Trophoblast cell (in vitro differentiated cells and primary cell): ENCODE data around the gene TSEN2.

ENCODE experiments used
- DNase-seq, 2 donors: peaks; one replicate each; pipeline ENCODE4 v3.0.0-alpha.2; 2016
- H2AFZ ChIP-seq: 2 replicates; pipeline ENCODE4 v1.6.1; 2013; ENCODE audit warnings: low read length, moderate library complexity, mild to moderate bottlenecking; ENCODE audit not compliant: insufficient read depth, poor library complexity
- H2AK5ac ChIP-seq: 2 replicates; pipeline ENCODE4 v1.6.1; 2013; ENCODE audit warnings: mild to moderate bottlenecking, low read length
- H2BK120ac ChIP-seq: 2 replicates; pipeline ENCODE4 v1.6.1; 2013; ENCODE audit warnings: low read length, mild to moderate bottlenecking, moderate library complexity; ENCODE audit not compliant: insufficient read depth, poor library complexity
- H2BK12ac ChIP-seq: 2 replicates; pipeline ENCODE4 v1.6.1; 2013; ENCODE audit warnings: mild to moderate bottlenecking, low read length, moderate library complexity
- H2BK5ac ChIP-seq: 2 replicates; pipeline ENCODE4 v1.6.1; 2013; ENCODE audit warnings: low read length, low read depth, moderate library complexity, mild to moderate bottlenecking; ENCODE audit not compliant: poor library complexity
- H3K14ac ChIP-seq: 2 replicates; pipeline ENCODE4 v1.6.1; 2013; ENCODE audit warnings: mild to moderate bottlenecking, low read length
- H3K18ac ChIP-seq: 2 replicates; pipeline ENCODE4 v1.6.1; 2013; ENCODE audit warnings: mild to moderate bottlenecking, low read length
- H3K23ac ChIP-seq: 2 replicates; pipeline ENCODE4 v1.6.1; 2013; ENCODE audit warnings: low read length
- H3K27ac ChIP-seq: 2 replicates; pipeline ENCODE4 v1.5.1; 2013; ENCODE audit warnings: low read depth, mild to moderate bottlenecking, inconsistent platforms, low read length, moderate library complexity
- H3K27me3 ChIP-seq: 2 replicates; pipeline ENCODE4 v1.6.1; 2013; ENCODE audit warnings: inconsistent platforms, mild to moderate bottlenecking, low read length, moderate library complexity; ENCODE audit not compliant: insufficient read depth
- H3K36me3 ChIP-seq, 2 experiments: 1 replicate in 1 of 2; 2 replicates in 1 of 2; pipeline ENCODE4 v1.6.1; 2013; ENCODE audit warnings: low read length in 2 of 2, mild to moderate bottlenecking in 2 of 2, moderate library complexity in 1 of 2; ENCODE audit not compliant: insufficient read depth in 2 of 2, control insufficient read depth in 1 of 2
- H3K4ac ChIP-seq: 2 replicates; pipeline ENCODE4 v1.6.1; 2013; ENCODE audit warnings: low read depth, mild to moderate bottlenecking, low read length, moderate library complexity
- H3K4me1 ChIP-seq, 2 experiments: 1 replicate in 1 of 2; 2 replicates in 1 of 2; pipeline ENCODE4 v1.6.1; 2013; ENCODE audit warnings: low read length in 2 of 2, mild to moderate bottlenecking in 2 of 2, moderate library complexity in 1 of 2; ENCODE audit not compliant: insufficient read depth in 2 of 2, control insufficient read depth in 1 of 2
- H3K4me2 ChIP-seq: 2 replicates; pipeline ENCODE4 v1.6.1; 2013; ENCODE audit warnings: inconsistent platforms, mild to moderate bottlenecking, low read length, moderate library complexity
- H3K4me3 ChIP-seq: 2 replicates; pipeline ENCODE4 v1.5.1; 2013; ENCODE audit warnings: mild to moderate bottlenecking, low read depth, low read length, inconsistent platforms
- H3K79me1 ChIP-seq: one replicate; pipeline ENCODE4 v1.6.1; 2013; ENCODE audit warnings: low read length
- H3K79me2 ChIP-seq: 2 replicates; pipeline ENCODE4 v1.6.1; 2013; ENCODE audit warnings: low read length, mild to moderate bottlenecking; ENCODE audit not compliant: control insufficient read depth, insufficient read depth, poor library complexity
- H3K9ac ChIP-seq: 2 replicates; pipeline ENCODE4 v1.6.1; 2013; ENCODE audit warnings: mild to moderate bottlenecking, low read length
- H3K9me3 ChIP-seq: 2 replicates; pipeline ENCODE4 v1.6.1; 2013; ENCODE audit warnings: low read depth, mild to moderate bottlenecking, control low read depth, inconsistent platforms, low read length; ENCODE audit not compliant: insufficient read depth
- H4K12ac ChIP-seq: 2 replicates; pipeline ENCODE4 v1.6.1; 2013; ENCODE audit warnings: low read depth, mild to moderate bottlenecking, low read length, moderate library complexity
- H4K8ac ChIP-seq: 2 replicates; pipeline ENCODE4 v1.6.1; 2013; ENCODE audit warnings: low read depth, mild to moderate bottlenecking, low read length, moderate library complexity
- H4K91ac ChIP-seq: one replicate; pipeline ENCODE4 v1.6.1; 2013; ENCODE audit warnings: low read depth, mild to moderate bottlenecking, low read length, moderate library complexity
- WGBS: extraction: QIAGEN DNeasy Blood & Tissue Kit; methylation state at CpG from one replicate; pipeline ENCODE4 v1.1.7; 2013; ENCODE audit warnings: missing lambda C conversion rate; ENCODE audit not compliant: insufficient read length, insufficient coverage; ENCODE audit errors: extremely low coverage; 5-methylcytosine and 5-hydroxymethylcytosine counted together

The TSEN2 gene

DNA sequence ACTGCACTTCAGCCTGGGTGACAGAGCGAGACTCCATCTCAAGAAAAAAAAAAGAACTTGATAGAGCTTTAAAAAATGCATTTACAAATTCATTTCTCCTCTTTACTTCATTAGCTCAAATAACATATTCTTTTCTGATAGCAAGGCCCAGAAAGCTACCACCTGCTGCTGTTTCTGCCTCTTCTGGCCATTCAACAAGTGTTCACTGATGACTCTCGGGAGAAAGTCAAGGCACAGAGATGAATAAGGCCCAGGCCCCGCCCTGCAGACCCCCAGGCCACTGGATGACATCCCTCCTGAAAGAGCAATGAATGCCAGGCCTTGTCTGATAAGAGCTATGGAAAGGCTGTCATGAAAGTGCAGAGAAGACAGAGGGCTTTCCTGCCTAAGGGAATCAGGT lies 13.6 kb upstream of the TSEN2 start:
- Histone ChIP-seq H3K9me3 (no peaks in the 10 kb centered on the region), H3K36me3 (no peaks in the 10 kb centered on the region), H4K12ac (no peak overlapping the region), H2AFZ (no peak overlapping the region), H3K27ac (no peak overlapping the region), H3K4ac (no peak overlapping the region), H2AK5ac (no peak overlapping the region), H3K4me1 (peaks cover 10 to 20% of the 10 kb centered on the region in 2 experiments), H4K8ac (no peak overlapping the region), H2BK12ac (no peak overlapping the region), H3K4me2 (no peak overlapping the region), H3K9ac (no peak overlapping the region), H3K79me1 (peaks cover 6% of the 10 kb centered on the region), H3K18ac (no peak overlapping the region), H2BK5ac (no peak overlapping the region), H2BK120ac (no peak overlapping the region), H4K91ac (no peak overlapping the region), H3K79me2 (no peaks in the 10 kb centered on the region), H3K27me3 (no peaks in the 10 kb centered on the region), H3K14ac (no peak overlapping the region), H3K23ac (no peak overlapping the region), H3K4me3 (no peak overlapping the region)
- WGBS = no CpG with 5 or more reads among the region's 3 CpGs
- DNase-seq = no peak

DNA sequence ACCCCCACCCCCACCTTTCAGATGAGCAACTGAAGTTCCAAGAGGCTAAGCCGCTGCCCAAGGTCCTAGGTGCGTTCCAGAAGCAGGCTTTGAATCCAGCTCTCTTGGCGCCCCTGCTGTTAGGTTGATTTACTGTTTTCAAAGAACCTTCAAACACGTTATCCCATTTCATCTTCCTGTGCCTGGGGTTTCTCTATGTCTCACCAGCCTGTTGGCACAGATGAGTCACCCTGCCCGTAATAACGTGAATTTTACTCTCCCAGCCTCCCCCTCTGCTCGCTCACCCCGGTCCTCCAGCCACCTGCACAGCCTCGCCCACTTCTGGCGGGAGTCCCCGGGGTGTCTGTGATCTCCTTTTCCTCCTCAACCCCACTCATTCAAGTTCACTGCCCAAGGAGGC lies 13.0 kb upstream of the TSEN2 start:
- no peak overlapping the region for H4K12ac ChIP-seq
- no peak overlapping the region for H3K18ac ChIP-seq
- no peak overlapping the region for H4K91ac ChIP-seq
- H3K36me3 ChIP-seq = no peaks in the 10 kb centered on the region
- H3K4me1 ChIP-seq = peaks cover 10 to 16% of the 10 kb centered on the region in 2 experiments
- no peak overlapping the region for H3K4me2 ChIP-seq
- H2BK120ac ChIP-seq = no peak overlapping the region
- no peaks in the 10 kb centered on the region for H3K9me3 ChIP-seq
- H3K27me3 ChIP-seq = no peaks in the 10 kb centered on the region
- H3K4ac ChIP-seq = no peak overlapping the region
- DNase-seq = no peak
- H3K14ac ChIP-seq = no peak overlapping the region
- H2AK5ac ChIP-seq = no peak overlapping the region
- H2BK5ac ChIP-seq = no peak overlapping the region
- H4K8ac ChIP-seq = no peak overlapping the region
- H3K9ac ChIP-seq = no peak overlapping the region
- H3K27ac ChIP-seq = no peak overlapping the region
- no peaks in the 10 kb centered on the region for H3K79me2 ChIP-seq
- H3K79me1 ChIP-seq = peaks cover 3% of the 10 kb centered on the region
- no peak overlapping the region for H2BK12ac ChIP-seq
- no peak overlapping the region for H3K4me3 ChIP-seq
- H3K23ac ChIP-seq = no peak overlapping the region
- WGBS = no CpG with 5 or more reads among the region's 11 CpGs
- H2AFZ ChIP-seq = no peak overlapping the region

DNA sequence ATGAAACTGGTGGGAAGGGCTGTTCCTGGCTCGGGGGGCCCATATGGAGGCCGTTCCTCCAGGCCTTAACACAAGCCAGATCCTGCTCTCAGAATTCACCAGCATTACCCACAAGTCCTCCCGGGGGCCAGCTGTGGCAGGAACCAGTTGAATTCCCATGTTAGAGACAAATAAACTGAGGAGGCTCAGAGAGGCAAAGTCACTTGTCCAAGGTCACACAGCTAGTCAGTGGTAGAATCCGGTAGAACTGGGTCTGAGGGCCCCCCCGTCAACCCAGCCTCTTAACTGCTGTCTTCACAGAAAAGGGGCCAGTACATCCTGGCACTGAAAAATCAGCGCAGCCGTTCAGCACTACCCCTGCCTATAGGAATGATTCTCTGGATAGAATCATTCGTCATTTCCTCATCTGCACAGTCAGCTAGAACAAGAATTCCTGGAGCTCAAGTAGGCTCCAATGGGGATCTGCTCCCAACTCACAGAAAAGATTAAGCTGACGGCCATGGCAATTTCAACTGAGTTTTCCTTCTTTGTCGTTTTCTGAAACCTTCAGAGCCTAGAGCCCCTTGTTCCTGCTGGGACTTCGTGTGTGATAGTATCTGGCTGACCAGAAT lies 12.2 kb upstream of the TSEN2 start:
- H2BK5ac ChIP-seq = no peak overlapping the region
- H3K9ac ChIP-seq = no peak overlapping the region
- peaks cover 3% of the 10 kb centered on the region for H3K79me1 ChIP-seq
- no peak overlapping the region for H3K18ac ChIP-seq
- H3K27me3 ChIP-seq = no peaks in the 10 kb centered on the region
- H3K36me3 ChIP-seq = no peaks in the 10 kb centered on the region
- no CpG with 5 or more reads among the region's 11 CpGs for WGBS
- H4K91ac ChIP-seq = no peak overlapping the region
- no peak overlapping the region for H3K23ac ChIP-seq
- H3K4me3 ChIP-seq = no peak overlapping the region
- no peak overlapping the region for H3K14ac ChIP-seq
- H2BK12ac ChIP-seq = peak overlapping the region; percentile 8
- no peak overlapping the region for H2AK5ac ChIP-seq
- no peak overlapping the region for H2AFZ ChIP-seq
- H2BK120ac ChIP-seq = no peak overlapping the region
- no peak overlapping the region for H4K12ac ChIP-seq
- no peak overlapping the region for H4K8ac ChIP-seq
- H3K9me3 ChIP-seq = no peaks in the 10 kb centered on the region
- DNase-seq = peak in 1 of 2 donors; percentile 60
- no peaks in the 10 kb centered on the region for H3K79me2 ChIP-seq
- peaks cover 10 to 16% of the 10 kb centered on the region in 2 experiments for H3K4me1 ChIP-seq
- H3K4ac ChIP-seq = no peak overlapping the region
- no peak overlapping the region for H3K4me2 ChIP-seq
- H3K27ac ChIP-seq = no peak overlapping the region

DNA sequence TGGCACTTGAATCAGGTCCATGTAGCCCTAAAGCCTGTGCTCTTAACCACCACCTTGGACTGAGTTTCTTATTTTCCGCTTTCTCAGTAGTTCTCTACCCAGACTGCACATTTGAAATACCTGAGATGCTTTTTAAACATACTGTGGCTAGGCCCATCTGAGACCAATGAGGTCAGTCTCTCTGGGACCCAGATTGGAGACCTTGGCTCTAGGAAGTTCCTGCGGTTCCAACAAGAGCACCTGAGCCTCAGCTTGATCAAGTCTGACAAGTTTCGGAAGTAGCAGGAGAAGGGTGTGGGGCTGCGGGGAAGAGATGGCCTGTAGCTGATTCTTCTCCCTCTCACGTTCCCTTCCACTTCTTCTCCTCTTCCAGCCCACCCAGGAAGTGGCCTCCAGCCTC lies 11.5 kb upstream of the TSEN2 start:
- Histone ChIP-seq H3K36me3 (no peaks in the 10 kb centered on the region), H2AK5ac (no peak overlapping the region), H2BK120ac (no peak overlapping the region), H4K8ac (no peak overlapping the region), H3K9ac (no peak overlapping the region), H3K4me3 (no peak overlapping the region), H3K79me2 (no peaks in the 10 kb centered on the region), H3K14ac (no peak overlapping the region), H2BK12ac (peak overlapping the region; percentile 7), H3K4ac (no peak overlapping the region), H3K4me1 (peaks cover 10 to 16% of the 10 kb centered on the region in 2 experiments), H4K91ac (no peak overlapping the region), H4K12ac (no peak overlapping the region), H3K27me3 (no peaks in the 10 kb centered on the region), H3K79me1 (peaks cover 3% of the 10 kb centered on the region), H3K18ac (no peak overlapping the region), H3K4me2 (no peak overlapping the region), H3K23ac (no peak overlapping the region), H3K27ac (no peak overlapping the region), H2BK5ac (no peak overlapping the region), H2AFZ (no peak overlapping the region), H3K9me3 (no peaks in the 10 kb centered on the region)
- WGBS = no CpG with 5 or more reads among the region's 5 CpGs
- DNase-seq = peak; percentile 74 to 83
